ENCODE data around the gene CLDN17. TPM values are rescaled to one million over a fixed set of nuclear protein-coding genes. Genes with fewer than 3 reads are reported as not detected.

The CLDN17 gene
- total RNA-seq, 1 experiment from 2014 or later: not detected

- no peaks in the 10 kb centered on the region for H4K20me1 ChIP-seq (ENCODE audit: control insufficient read depth, insufficient read depth, insufficient read length)
Measured at GRCh38 chr21:30209601-30210000, 43.0 kb upstream of the CLDN17 start.

More at GRCh38 chr21:30209601-30210000, 43.0 kb upstream of the CLDN17 start:
- no peak overlapping the region for H2BK20ac ChIP-seq (ENCODE audit: low read depth, low read length, poor library complexity, severe bottlenecking)
- H3K9me3 ChIP-seq (ENCODE audit: control insufficient read depth, low read depth, low read length): no peaks in the 10 kb centered on the region
- no peak overlapping the region for H3K18ac ChIP-seq (ENCODE audit: insufficient read length, low read depth, low read length)
- DNase-seq: peak; percentile 38
- H2BK12ac ChIP-seq (ENCODE audit: insufficient read length, low read depth, low read length): no peak overlapping the region
- no peak overlapping the region for H2BK5ac ChIP-seq (ENCODE audit: insufficient read length, low read length)
- no peak overlapping the region for H2BK15ac ChIP-seq (ENCODE audit: low read depth, low read length)
- no peak overlapping the region for H4K91ac ChIP-seq (ENCODE audit: insufficient read length, low read depth, low read length)
- no peak overlapping the region for H4K8ac ChIP-seq (replicated peaks; ENCODE audit: insufficient read length, low read depth, low read length)
- no peaks in the 10 kb centered on the region for H3K23me2 ChIP-seq (ENCODE audit: insufficient read length, low read depth, low read length, poor library complexity, severe bottlenecking)
- Mint-ChIP-seq H3K4me3 (no peak overlapping the region), H3K4me1 (peaks cover 8 to 9% of the 10 kb centered on the region in 2 experiments), H3K27me3 (ENCODE audit: low read depth) (no peaks in the 10 kb centered on the region; the same call in 1 of the 2 replicates), H3K27ac (no peak overlapping the region), H3K36me3 (ENCODE audit: insufficient read depth in 1 of 3, low read depth in 3 of 3) (no peaks in the 10 kb centered on the region), H3K9me3 (no peaks in the 10 kb centered on the region; a peak in 1 of 5 replicates)
- H3K4me2 ChIP-seq (ENCODE audit: insufficient read depth, insufficient read length, low read length): no peak overlapping the region
- no peak overlapping the region for H3K27ac ChIP-seq (ENCODE audit: insufficient read length, low read depth, low read length)
- no peak overlapping the region for H2AK5ac ChIP-seq (ENCODE audit: insufficient read length, low read length)
- H3K4me1 ChIP-seq (ENCODE audit: insufficient read depth, low read length): no peaks in the 10 kb centered on the region; the same call in 1 of the 2 replicates
- no peaks in the 10 kb centered on the region for H3K79me2 ChIP-seq (ENCODE audit: insufficient read depth, low read length)
- H3K56ac ChIP-seq (ENCODE audit: insufficient read length, low read depth, low read length): no peak overlapping the region
- no CpG with 5 or more reads among the region's 5 CpGs for WGBS (ENCODE audit: extremely low coverage, insufficient read length, low lambda C conversion rate)
- no peak overlapping the region for H2AFZ ChIP-seq (ENCODE audit: low read length)
- H3K79me1 ChIP-seq (ENCODE audit: insufficient read depth, low read depth, low read length, poor library complexity, severe bottlenecking): no peaks in the 10 kb centered on the region
- H3K14ac ChIP-seq (ENCODE audit: insufficient read depth, low read length): no peak overlapping the region
- H3K4ac ChIP-seq (ENCODE audit: low read depth, low read length): no peak overlapping the region
- TF ChIP-seq, protein P1, sequence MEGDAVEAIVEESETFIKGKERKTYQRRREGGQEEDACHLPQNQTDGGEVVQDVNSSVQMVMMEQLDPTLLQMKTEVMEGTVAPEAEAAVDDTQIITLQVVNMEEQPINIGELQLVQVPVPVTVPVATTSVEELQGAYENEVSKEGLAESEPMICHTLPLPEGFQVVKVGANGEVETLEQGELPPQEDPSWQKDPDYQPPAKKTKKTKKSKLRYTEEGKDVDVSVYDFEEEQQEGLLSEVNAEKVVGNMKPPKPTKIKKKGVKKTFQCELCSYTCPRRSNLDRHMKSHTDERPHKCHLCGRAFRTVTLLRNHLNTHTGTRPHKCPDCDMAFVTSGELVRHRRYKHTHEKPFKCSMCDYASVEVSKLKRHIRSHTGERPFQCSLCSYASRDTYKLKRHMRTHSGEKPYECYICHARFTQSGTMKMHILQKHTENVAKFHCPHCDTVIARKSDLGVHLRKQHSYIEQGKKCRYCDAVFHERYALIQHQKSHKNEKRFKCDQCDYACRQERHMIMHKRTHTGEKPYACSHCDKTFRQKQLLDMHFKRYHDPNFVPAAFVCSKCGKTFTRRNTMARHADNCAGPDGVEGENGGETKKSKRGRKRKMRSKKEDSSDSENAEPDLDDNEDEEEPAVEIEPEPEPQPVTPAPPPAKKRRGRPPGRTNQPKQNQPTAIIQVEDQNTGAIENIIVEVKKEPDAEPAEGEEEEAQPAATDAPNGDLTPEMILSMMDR (conservative IDR thresholded peaks at IDR 0.05): no peak; the same call in 2 of the 3 replicates
- H4K5ac ChIP-seq (ENCODE audit: insufficient read length, low read depth, low read length): no peak overlapping the region
- H3T11ph ChIP-seq (ENCODE audit: low read length): no peak overlapping the region
- no peak overlapping the region for H3K23ac ChIP-seq (ENCODE audit: insufficient read length, low read depth, low read length)
- no peak overlapping the region for H2BK120ac ChIP-seq (ENCODE audit: low read depth, low read length, poor library complexity, severe bottlenecking)
- no peak overlapping the region for H3K9ac ChIP-seq (ENCODE audit: extremely low read depth, insufficient read length, low read length)
- no peaks in the 10 kb centered on the region for H3K27me3 ChIP-seq (ENCODE audit: insufficient read depth, low read length)

Data from H9 (cell line).